Epidermal melanocyte (primary cell): ENCODE results near the gene CLCN2.

Experiments used
- DNase-seq: peaks from one replicate; pipeline ENCODE4 v3.0.0; 2011; ENCODE audit warnings: low spot score; ENCODE audit not compliant: insufficient read length

The CLCN2 gene

GRCh38 chr3:184380627-184381260 lies 19.3 kb upstream of the CLCN2 start:
- DNase-seq, result no peak

GRCh38 chr3:184380185-184380626 lies 18.8 kb upstream of the CLCN2 start:
- peak; percentile 70 for DNase-seq

DNA sequence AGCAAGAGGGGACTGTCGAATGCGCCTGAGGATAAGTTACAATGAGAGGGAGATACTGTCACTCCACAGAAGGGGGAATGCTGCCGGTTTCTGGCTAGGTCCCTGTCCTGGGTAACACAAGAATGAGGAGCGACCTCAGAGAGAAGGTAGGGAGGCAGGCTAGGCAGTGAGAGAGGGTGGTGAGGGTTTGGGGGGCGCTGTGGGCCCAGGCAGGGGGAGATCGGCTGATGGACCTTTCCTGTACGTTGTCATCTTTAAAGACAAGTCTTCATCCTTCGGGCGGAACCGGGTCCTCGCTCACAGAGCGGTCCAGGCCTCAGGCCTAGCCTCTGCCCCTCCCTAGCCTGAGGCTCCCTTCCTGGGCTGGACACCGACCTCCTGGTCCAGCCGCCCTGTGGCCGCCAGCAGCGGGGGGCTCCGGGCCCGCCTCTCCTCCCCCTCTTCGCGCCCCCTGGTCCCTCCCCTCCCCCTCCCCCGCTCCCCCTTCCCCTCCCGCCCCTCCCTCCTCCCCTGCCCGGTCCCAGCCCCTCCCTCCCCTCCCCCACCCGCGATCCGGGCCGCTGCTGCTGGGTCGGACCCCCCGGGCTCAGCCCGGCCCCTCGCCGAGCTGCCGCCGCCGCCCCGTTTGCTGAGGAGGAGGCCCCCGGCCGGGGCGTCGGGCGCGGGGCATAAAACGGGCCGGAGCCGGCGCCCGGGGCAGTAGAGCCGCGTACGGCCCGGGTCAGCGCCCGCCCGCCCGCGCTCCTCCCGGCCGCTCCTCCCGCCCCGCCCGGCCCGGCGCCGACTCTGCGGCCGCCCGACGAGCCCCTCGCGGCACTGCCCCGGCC lies 18.2 kb upstream of the CLCN2 start, which contains the start of gene CHRD:
Gene CHRD (plus strand): TSS at position 697 of the 827 bp plus-strand sequence. CDS start 265 bp downstream, outside the sequence.
- DNase-seq, result no peak

- DNase-seq, result no peak
These were observed 17.4 kb upstream of the CLCN2 start for GRCh38 chr3:184378651-184379357.

DNA sequence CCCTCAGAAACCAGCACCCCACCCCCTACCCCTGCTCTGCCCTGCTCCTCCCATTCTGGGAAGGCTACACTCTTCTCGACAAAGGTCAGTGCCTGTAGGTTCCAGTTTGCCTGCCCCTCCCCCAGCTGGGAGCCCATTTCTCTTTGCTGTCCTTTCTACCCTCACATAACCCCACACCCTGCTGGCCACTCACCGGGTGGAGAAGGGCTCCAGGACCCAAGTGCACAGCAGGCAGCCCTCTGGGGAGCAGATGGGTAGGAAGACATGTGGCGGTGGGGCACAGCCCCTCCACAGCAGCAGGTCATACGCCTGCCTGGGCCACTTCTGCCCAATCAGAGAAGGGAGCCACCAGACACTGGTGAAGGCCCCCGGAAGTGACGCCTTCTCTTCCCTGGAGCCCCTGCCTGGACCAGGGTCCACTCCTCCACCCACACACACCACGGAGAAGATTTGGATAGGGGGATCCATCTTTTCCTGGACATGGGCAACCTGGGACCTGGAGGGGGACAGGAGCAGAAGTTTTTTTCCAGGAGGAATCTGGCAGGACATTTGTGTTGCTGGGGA lies 16.6 kb upstream of the CLCN2 start, which contains the start of gene THPO:
Gene THPO (minus strand): TSS at position 326 of the 564 bp plus-strand sequence. CDS start 1,948 bp downstream, outside the sequence.
- no peak for DNase-seq

GRCh38 chr3:184377374-184377773 lies 16.0 kb upstream of the CLCN2 start:
- DNase-seq, result no peak

DNA sequence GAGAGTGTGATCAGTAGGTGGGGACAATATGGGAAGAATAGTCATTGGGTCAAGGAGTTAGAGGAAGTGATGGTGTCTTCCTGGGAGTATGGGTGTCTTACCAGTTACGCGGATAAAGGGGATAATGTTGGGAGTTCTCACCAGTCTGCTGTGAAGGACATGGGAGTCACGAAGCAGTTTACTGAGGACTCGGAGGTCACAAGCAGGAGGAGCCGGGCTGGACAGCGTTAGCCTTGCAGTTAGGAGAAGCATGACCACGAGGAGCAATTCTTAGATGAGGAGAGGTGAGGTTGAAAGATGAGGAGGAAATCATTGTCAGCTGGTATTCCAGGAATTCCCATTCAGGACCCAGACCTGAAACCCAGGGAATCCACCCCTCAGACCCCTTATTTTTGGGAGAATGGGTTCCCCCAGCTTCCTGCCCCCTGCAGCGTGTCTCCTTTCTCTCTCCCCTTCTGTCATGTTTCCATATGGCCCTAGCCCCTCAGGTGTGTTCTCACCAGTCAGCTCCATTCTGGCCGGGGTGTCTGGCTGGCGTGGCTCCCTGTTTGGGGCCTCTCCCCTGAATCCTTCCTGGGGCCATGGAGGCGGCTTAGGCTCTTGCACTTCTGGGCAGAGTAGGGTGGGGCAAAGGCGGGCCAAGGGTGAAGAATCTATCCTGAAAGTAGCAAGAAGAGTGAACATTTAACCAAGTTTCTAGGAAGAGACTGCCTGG lies 14.5 kb upstream of the CLCN2 start:
- no peak for DNase-seq

DNA sequence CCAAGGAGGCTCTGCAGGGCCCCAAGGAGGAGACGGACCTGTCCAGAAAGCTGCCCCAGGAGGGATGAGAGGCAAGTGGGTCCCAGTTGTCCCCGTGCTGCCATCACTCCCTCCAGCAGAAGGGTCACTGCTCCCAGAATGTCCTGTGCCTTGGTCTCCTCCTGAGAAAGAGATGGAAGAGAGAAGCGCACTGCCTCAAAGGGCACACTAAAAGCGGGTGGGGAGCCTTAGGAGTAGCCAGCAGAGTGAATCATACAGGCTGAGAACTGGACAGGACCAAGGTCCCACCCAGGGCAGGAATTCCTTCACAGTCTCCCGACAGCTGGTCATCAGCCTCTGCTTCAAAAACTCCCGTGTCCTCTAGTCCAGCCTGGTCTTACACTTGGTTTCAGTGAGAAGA lies 12.0 kb upstream of the CLCN2 start:
- no peak for DNase-seq

- DNase-seq, result no peak
These were observed 11.5 kb upstream of the CLCN2 start for GRCh38 chr3:184372911-184373310.

DNA sequence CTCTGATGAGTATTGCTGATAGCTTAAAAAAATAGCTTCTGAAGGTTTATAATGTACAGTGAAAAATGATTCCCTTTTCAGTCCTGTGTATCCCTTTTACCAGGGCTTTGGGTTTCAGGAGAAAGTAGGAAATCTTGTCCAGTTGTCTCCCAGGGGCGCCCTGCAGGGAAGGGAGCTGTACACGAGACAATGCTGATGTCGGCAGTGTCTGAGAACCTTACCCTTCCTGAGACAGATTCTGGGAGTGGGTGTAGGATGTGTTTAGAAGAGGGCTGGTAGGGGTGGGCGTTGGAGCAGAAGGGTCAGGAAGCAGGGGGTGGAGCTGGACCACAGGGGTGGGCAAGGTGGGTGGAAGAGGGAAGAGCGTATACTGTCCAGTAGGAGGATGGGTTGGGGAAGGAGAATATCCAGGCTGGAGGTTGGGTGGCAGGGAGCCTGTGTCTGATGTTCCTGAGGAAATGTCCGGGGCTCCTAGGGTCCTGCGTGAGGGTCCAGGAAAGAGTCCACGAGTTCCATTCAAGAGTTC lies 11.0 kb upstream of the CLCN2 start:
- no peak for DNase-seq

DNA sequence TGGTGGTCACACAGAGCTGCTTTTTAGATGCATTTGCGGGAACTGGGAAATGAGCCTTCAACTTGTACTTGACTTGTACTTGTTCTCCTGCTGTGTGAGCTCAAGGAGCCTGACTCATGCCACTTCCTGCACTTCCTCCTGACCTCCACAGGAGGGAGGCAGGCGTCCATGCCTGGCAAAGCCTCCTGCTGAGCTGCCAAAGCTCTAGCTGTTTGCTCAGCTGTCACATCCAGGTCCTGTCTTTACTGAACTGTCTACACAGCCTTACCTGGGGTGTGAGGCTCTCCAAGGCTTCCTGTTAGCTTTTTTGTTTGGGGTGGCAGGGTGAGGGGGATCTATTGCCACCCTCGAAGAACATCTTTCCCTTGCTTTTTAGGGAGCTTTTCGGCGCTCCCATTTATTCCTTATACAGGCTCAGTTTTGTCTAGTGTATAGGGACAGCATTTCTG lies 10.2 kb upstream of the CLCN2 start:
- DNase-seq, result peak; percentile 90

DNA sequence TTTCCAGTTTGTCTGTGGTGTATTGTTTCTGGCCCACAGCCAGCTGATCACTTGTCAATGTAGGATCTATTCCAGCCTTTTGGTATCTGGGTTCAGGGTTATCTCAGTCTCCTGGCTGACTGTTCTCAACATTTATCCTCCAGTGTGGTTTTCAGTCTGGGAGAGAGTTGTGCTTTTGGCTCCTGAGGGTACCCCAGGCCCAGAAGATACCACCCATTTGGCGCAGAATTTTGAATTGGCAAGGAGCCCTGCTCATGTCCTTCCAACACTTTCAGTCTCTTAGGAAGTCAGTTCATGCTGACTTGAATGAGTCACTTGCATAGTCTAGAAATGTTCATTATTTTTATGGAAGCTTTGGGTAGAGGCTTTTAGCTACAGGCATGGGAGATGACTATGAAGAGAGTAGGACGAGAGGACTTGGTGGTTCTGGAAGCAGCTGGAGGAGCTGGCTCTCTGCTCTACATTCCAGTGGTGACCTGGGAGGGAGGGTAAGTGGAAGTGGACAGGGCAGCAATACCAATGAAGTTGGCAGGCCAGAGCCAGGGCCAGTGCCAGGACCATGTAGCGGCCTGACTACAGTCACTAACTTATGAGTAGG lies 7.3 kb upstream of the CLCN2 start:
- no peak for DNase-seq

DNA sequence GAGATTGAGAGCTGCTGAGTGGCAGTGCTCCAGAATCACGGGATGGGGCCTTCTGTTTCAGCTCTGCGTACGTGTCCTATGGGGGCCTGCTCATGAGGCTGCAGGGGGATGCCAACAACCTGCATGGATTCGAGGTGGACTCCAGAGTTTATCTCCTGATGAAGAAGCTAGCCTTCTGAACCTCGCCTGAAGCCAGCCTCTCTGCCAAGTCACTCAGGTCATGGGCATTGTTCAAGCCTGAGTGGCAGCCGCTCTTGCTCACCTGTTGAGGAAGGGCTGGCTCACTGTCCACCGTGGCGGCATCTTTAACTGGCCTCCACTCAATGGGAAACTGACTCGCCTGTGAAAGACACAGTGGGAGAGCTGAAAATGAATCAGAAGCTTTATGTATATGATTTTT lies 6.7 kb upstream of the CLCN2 start:
- no peak for DNase-seq

DNA sequence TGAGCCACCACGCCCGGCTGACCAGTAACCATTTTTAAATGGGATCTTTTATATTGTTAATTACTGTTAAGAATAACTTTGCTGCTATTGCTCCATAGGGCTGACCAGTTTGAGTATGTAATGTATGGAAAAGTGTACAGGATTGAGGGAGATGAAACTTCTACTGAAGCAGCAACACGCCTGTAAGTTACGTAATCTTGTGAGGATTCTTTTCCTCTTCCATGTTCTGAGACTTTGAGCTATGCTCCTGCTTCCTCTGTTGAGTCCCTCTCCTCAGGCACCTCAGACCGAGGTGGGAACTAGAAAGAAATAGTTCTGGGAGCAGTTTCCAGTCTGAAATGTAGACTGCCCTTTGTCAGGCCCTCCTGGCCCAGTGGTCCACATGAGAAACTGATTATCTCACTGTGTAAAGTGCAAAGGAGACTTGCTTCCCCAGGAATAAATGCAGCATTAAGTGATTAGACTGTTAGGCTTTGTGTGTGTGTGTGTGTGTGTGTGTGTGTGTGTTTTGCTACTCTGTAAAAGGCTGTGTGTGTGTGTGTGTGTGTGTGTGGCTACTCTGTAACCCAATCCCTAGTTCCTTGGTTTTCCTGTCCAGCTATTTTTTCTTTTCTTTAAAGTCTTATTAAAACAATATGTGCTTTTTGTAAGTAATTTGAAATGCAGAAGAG lies 5.3 kb upstream of the CLCN2 start:
- no peak for DNase-seq

- peak; percentile 74 for DNase-seq
These were observed 1.5 kb upstream of the CLCN2 start for GRCh38 chr3:184362668-184363546.

GRCh38 chr3:184361932-184362667 lies 695 bp upstream of the CLCN2 start:
- no peak for DNase-seq

- no peak for DNase-seq
These were observed 375 bp downstream of the CLCN2 start for GRCh38 chr3:184360929-184361531.
